ENCODE results near the gene TRIB2.

DNA sequence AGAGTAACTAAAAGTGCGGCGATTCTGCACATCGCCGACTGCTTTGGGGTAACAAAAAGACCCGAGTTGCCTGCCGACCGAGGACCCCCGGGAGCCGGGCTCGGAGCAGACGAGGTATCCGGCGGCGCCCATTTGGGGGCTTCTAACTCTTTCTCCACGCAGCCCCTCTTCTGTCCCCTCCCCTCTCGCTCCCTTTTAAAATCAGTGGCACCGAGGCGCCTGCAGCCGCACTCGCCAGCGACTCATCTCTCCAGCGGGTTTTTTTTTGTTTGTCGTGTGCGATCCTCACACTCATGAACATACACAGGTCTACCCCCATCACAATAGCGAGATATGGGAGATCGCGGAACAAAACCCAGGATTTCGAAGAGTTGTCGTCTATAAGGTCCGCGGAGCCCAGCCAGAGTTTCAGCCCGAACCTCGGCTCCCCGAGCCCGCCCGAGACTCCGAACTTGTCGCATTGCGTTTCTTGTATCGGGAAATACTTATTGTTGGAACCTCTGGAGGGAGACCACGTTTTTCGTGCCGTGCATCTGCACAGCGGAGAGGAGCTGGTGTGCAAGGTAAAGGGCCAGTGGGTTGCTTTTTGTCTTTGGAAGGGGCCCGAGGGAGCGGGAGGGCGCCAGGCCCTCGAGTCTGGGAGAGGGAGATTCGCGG lies 1.4 kb downstream of the TRIB2 start:
- TF ChIP-seq POLR2AphosphoS5 (IDR thresholded peaks at IDR 0.05) = no peak
- TF ChIP-seq, protein P1, sequence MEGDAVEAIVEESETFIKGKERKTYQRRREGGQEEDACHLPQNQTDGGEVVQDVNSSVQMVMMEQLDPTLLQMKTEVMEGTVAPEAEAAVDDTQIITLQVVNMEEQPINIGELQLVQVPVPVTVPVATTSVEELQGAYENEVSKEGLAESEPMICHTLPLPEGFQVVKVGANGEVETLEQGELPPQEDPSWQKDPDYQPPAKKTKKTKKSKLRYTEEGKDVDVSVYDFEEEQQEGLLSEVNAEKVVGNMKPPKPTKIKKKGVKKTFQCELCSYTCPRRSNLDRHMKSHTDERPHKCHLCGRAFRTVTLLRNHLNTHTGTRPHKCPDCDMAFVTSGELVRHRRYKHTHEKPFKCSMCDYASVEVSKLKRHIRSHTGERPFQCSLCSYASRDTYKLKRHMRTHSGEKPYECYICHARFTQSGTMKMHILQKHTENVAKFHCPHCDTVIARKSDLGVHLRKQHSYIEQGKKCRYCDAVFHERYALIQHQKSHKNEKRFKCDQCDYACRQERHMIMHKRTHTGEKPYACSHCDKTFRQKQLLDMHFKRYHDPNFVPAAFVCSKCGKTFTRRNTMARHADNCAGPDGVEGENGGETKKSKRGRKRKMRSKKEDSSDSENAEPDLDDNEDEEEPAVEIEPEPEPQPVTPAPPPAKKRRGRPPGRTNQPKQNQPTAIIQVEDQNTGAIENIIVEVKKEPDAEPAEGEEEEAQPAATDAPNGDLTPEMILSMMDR (IDR thresholded peaks at IDR 0.05) = no peak
